Liver (tissue), 9 donors: ENCODE results near the gene ZNF133. TPM values are rescaled to one million over a fixed set of nuclear protein-coding genes. Genes with fewer than 3 reads are reported as not detected.
"Not testable (repeated sequence)": the region's sequence is repeated elsewhere in the genome, so short reads cannot be mapped to it uniquely, and the experiment has no call there.

Source experiments
- DNase-seq: peaks from one replicate; pipeline ENCODE4 v3.0.0-alpha.2; 2017; ENCODE audit warnings: low spot score
- H3K27ac ChIP-seq, 2 donors: one replicate each; pipeline ENCODE4 v1.7.0; 2013; ENCODE audit warnings: inconsistent platforms in 2 of 2, low read length in 2 of 2, control low read depth in 1 of 2, low read depth in 1 of 2, mild to moderate bottlenecking in 1 of 2
- H3K27me3 ChIP-seq, 4 donors: one replicate each; pipeline versions ENCODE4 v1.6.1 to v1.7.0; 2013; ENCODE audit warnings: low read length in 3 of 4, inconsistent platforms in 1 of 4, mild to moderate bottlenecking in 1 of 4, moderate library complexity in 1 of 4; ENCODE audit not compliant: control insufficient read depth in 4 of 4, insufficient read depth in 4 of 4
- H3K36me3 ChIP-seq, 4 donors: one replicate each; pipeline versions ENCODE4 v1.6.1 to v1.7.0; 2013; ENCODE audit warnings: low read length in 3 of 4, mild to moderate bottlenecking in 3 of 4, low read depth in 1 of 4, moderate library complexity in 1 of 4; ENCODE audit not compliant: control insufficient read depth in 4 of 4, insufficient read depth in 3 of 4
- H3K4me1 ChIP-seq, 4 donors: one replicate each; pipeline versions ENCODE4 v1.6.1 to v1.7.0; 2013; ENCODE audit warnings: low read length in 3 of 4, mild to moderate bottlenecking in 3 of 4, moderate library complexity in 1 of 4; ENCODE audit not compliant: control insufficient read depth in 4 of 4, insufficient read depth in 4 of 4
- H3K4me3 ChIP-seq, 3 donors: one replicate each; pipeline versions ENCODE4 v1.6.1 to v1.7.0; 2013; ENCODE audit warnings: low read length in 3 of 3, control low read depth in 1 of 3, low read depth in 1 of 3, mild to moderate bottlenecking in 1 of 3
- H3K9ac ChIP-seq, 2 donors: one replicate each; pipeline ENCODE4 v1.7.0; 2013; ENCODE audit warnings: low read length in 2 of 2, mild to moderate bottlenecking in 2 of 2, moderate library complexity in 2 of 2, control low read depth in 1 of 2, low read depth in 1 of 2
- H3K9me3 ChIP-seq, 4 donors: one replicate each; pipeline versions ENCODE4 v1.6.1 to v1.7.0; 2013; ENCODE audit warnings: low read length in 3 of 4; ENCODE audit not compliant: control insufficient read depth in 4 of 4
- EGR1 ChIP-seq, 2 donors: IDR thresholded peaks; 2 replicates each; pipeline ENCODE4 v1.6.1; 2016 to 2018; ENCODE audit warnings: antibody characterized with exemption in 2 of 2, low read depth in 2 of 2
- FOXA1 ChIP-seq: IDR thresholded peaks from 2 replicates; pipeline ENCODE4 v1.6.1; 2016; ENCODE audit warnings: antibody characterized with exemption
- GABPA ChIP-seq, 2 donors: IDR thresholded peaks in 1 of 2; conservative IDR thresholded peaks in 1 of 2; 2 replicates each; pipeline ENCODE4 v1.6.1; 2016; ENCODE audit warnings: antibody characterized with exemption in 2 of 2, mild to moderate bottlenecking in 1 of 2, moderate library complexity in 1 of 2
- HNF4A ChIP-seq, 2 donors: conservative IDR thresholded peaks; 2 replicates each; pipeline ENCODE4 v1.6.1; 2016; ENCODE audit warnings: antibody characterized with exemption in 2 of 2, mild to moderate bottlenecking in 2 of 2
- HNF4G ChIP-seq: IDR thresholded peaks from 2 replicates; pipeline ENCODE4 v1.6.1; 2016; ENCODE audit warnings: antibody characterized with exemption
- JUND ChIP-seq, 2 donors: IDR thresholded peaks; 2 replicates each; pipeline ENCODE4 v1.6.1; 2016; ENCODE audit warnings: antibody characterized with exemption in 2 of 2
- NR2F2 ChIP-seq: IDR thresholded peaks from 2 replicates; pipeline ENCODE4 v1.6.1; 2016; ENCODE audit warnings: antibody characterized with exemption
- RXRA ChIP-seq, 2 donors: IDR thresholded peaks; 2 replicates each; pipeline ENCODE4 v1.6.1; 2017 to 2018; ENCODE audit warnings: antibody characterized with exemption in 2 of 2, mild to moderate bottlenecking in 1 of 2
- TAF1 ChIP-seq: conservative IDR thresholded peaks from 2 replicates; pipeline ENCODE4 v1.6.1; 2016; ENCODE audit warnings: antibody characterized with exemption, mild to moderate bottlenecking
- WGBS: extraction: QIAGEN DNeasy Blood & Tissue Kit; methylation state at CpG from one replicate; pipeline ENCODE4 v1.1.7; 2013; 5-methylcytosine and 5-hydroxymethylcytosine counted together
- polyA plus RNA-seq, 2 donors: library from polyadenylated mRNA; stranded (reverse) in 1 of 2; unstranded in 1 of 2; fragments of 200-250 nt in 1 of 2; fragments of >200 nt in 1 of 2; fragmentation: Nextera tagmentation in 1 of 2; extraction: Ambion mirVana in 1 of 2; gene quantifications; one replicate each; pipeline versions ENCODE4 v1.2.1 to v1.2.3, GENCODE V29; 2013 to 2015
- total RNA-seq, 2 donors: library from RNA; depleted of rRNA; stranded (reverse); fragments of >200 nt; gene quantifications; one replicate each; pipeline ENCODE4 v1.2.3, GENCODE V29; 2014
- TF ChIP-seq, protein P1 (sequence below): fragments of 150-350 bp; IDR thresholded peaks from 2 replicates; pipeline ENCODE4 v1.5.1; 2017; ENCODE audit warnings: improper control_type of control experiment, low read depth, low read length; ENCODE audit not compliant: missing input control
- TF ChIP-seq, protein P2 (sequence below): IDR thresholded peaks from 2 replicates; pipeline ENCODE4 v1.6.1; 2016; ENCODE audit warnings: antibody characterized with exemption
- TF ChIP-seq, protein P3 (sequence below): IDR thresholded peaks from 2 replicates; pipeline ENCODE4 v1.6.1; 2016; ENCODE audit warnings: antibody characterized with exemption
- TF ChIP-seq, protein P4 (sequence below): IDR thresholded peaks from 2 replicates; pipeline ENCODE4 v1.6.1; 2016; ENCODE audit warnings: antibody characterized with exemption, mild to moderate bottlenecking
- donor health status: healthy.
- donor health status: healthy.
- donor health status: healthy.
- donor health status: healthy.
- donor health status: healthy.

ZNF133 gene
- total and polyA plus RNA-seq, 4 donors = 3.4 to 9.5 (median 6.0) TPM

DNA sequence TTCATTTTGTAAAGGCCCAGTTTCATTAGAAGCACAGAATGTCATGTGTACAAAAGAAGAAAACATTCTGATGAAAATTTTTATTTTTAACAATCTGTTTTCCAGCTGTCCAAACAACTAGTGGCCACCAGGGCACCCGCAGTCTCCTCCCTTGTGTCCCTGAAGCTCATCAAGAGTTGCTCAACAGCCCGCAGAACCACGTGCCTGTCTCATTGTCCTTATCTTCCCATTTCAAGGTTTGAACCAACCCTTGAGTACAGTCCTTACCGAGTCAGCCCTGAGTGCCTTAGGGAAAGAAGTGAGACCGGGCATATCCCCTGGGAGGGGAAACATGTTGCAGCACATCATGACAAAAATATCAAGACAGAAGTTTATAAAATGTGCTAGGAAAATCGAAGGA is 15.9 kb upstream of the ZNF133 start:
- TF ChIP-seq, protein P1, sequence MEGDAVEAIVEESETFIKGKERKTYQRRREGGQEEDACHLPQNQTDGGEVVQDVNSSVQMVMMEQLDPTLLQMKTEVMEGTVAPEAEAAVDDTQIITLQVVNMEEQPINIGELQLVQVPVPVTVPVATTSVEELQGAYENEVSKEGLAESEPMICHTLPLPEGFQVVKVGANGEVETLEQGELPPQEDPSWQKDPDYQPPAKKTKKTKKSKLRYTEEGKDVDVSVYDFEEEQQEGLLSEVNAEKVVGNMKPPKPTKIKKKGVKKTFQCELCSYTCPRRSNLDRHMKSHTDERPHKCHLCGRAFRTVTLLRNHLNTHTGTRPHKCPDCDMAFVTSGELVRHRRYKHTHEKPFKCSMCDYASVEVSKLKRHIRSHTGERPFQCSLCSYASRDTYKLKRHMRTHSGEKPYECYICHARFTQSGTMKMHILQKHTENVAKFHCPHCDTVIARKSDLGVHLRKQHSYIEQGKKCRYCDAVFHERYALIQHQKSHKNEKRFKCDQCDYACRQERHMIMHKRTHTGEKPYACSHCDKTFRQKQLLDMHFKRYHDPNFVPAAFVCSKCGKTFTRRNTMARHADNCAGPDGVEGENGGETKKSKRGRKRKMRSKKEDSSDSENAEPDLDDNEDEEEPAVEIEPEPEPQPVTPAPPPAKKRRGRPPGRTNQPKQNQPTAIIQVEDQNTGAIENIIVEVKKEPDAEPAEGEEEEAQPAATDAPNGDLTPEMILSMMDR = peak; percentile 18
- no peak for TF ChIP-seq GABPA (IDR thresholded peaks at IDR 0.05 in 1 of 2, conservative IDR thresholded peaks at IDR 0.05 in 1 of 2)
- no peaks in the 10 kb centered on the region for H3K36me3 ChIP-seq
- no peak for DNase-seq
- peaks cover 0 to 5% (median 0%) of the 10 kb centered on the region in 4 donors for H3K4me1 ChIP-seq
- 45% methylated on average over 6 of the region's 6 CpGs for WGBS
- H3K4me3 ChIP-seq = no peak overlapping the region
- no peak overlapping the region for H3K9ac ChIP-seq
- H3K27ac ChIP-seq = no peak overlapping the region
- H3K9me3 ChIP-seq = no peaks in the 10 kb centered on the region
- H3K27me3 ChIP-seq = peaks cover 0 to 4% (median 0%) of the 10 kb centered on the region in 4 donors

DNA sequence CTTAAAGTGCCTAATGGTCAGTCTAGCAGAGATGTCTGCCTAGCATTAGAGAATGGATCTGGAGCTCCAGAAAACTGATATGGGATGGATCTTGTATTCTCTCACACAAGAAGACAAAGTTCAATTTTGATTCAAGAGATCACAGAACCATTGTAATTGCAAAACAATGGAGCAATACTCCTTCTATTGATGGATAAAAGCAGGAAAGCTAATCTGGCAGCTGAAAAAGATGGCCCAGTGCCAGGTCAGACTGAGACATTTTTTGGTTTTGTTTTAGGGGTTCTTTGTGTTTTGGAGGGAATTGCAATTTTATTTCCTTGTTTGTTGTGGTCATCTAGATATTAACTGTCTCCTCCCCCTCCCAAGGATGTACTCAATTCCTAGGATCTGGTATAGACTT is 14.6 kb upstream of the ZNF133 start:
- Histone ChIP-seq H3K4me3 (no peak overlapping the region), H3K27me3 (peaks cover 0 to 4% (median 0%) of the 10 kb centered on the region in 4 donors)

DNA sequence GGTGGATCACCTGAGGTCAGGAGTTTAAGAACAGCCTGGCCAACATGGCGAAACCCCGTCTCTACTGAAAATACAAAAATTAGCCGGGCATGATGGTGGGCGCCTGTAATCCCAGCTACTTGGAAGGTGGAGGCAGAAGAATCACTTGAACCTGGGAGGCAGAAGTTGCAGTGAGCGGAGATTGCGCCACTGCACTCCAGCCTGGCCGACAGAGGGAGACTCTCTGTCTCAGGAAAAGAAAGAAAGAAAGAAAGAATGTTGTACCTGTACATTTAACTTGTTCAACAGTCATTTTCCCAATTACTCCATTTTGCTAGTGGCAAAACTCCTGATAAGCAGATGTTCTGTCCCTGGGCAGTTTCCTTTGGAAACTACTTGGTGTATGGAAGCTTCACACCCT is 12.4 kb upstream of the ZNF133 start:
- H3K9me3 ChIP-seq, H3K27ac ChIP-seq, H3K4me3 ChIP-seq, H3K4me1 ChIP-seq, H3K27me3 ChIP-seq, H3K36me3 ChIP-seq, H3K9ac ChIP-seq, DNase-seq: not testable (repeated sequence)
- WGBS = 87% methylated on average over 7 of the region's 7 CpGs

More for the DNA sequence above, 14.6 kb upstream of the ZNF133 start:
- Histone ChIP-seq H3K9ac (no peak overlapping the region), H3K4me1 (peaks cover 0 to 5% (median 0%) of the 10 kb centered on the region in 4 donors), H3K27ac (no peak overlapping the region), H3K36me3 (no peaks in the 10 kb centered on the region), H3K9me3 (no peaks in the 10 kb centered on the region)
- DNase-seq = no peak
- no peak for TF ChIP-seq TAF1
- TF ChIP-seq, protein P2, sequence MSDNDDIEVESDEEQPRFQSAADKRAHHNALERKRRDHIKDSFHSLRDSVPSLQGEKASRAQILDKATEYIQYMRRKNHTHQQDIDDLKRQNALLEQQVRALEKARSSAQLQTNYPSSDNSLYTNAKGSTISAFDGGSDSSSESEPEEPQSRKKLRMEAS = no peak
- TF ChIP-seq, protein P3, sequence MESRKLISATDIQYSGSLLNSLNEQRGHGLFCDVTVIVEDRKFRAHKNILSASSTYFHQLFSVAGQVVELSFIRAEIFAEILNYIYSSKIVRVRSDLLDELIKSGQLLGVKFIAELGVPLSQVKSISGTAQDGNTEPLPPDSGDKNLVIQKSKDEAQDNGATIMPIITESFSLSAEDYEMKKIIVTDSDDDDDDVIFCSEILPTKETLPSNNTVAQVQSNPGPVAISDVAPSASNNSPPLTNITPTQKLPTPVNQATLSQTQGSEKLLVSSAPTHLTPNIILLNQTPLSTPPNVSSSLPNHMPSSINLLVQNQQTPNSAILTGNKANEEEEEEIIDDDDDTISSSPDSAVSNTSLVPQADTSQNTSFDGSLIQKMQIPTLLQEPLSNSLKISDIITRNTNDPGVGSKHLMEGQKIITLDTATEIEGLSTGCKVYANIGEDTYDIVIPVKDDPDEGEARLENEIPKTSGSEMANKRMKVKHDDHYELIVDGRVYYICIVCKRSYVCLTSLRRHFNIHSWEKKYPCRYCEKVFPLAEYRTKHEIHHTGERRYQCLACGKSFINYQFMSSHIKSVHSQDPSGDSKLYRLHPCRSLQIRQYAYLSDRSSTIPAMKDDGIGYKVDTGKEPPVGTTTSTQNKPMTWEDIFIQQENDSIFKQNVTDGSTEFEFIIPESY = no peak
- TF ChIP-seq RXRA (IDR thresholded peaks at IDR 0.05) = no peak
- no peak for TF ChIP-seq EGR1 (IDR thresholded peaks at IDR 0.05; ENCODE audit: low read depth in 2 of 2)
- no peak for TF ChIP-seq FOXA1

DNA sequence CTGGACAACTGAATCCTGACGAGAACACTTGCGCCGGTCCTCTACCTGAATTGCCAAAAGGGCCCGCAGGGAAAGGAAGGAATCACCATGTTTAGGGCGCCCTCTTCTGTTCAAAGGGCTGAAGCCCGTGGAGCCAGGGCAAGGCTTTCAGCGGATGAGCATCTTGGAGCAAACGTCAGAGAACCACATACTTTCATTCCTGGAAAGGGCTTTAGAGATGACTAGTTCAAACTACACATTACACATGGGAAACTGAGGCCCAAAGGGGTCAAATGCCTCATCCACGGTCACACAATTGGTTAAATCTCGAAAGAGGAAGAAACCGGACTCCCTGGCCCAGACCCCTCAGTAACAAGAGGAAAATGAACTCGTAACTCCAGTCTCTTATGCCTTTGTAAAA is 11.5 kb upstream of the ZNF133 start:
- peak; percentile 70 for DNase-seq
- Histone ChIP-seq H3K4me3 (no peak overlapping the region), H3K9ac (no peak overlapping the region), H3K4me1 (no peaks in the 10 kb centered on the region), H3K27me3 (peaks cover 0 to 10% (median 3%) of the 10 kb centered on the region in 4 donors), H3K9me3 (no peaks in the 10 kb centered on the region), H3K27ac (no peak overlapping the region), H3K36me3 (no peaks in the 10 kb centered on the region)
- 18% methylated on average over 12 of the region's 12 CpGs for WGBS
- TF ChIP-seq, protein P1 = peak; percentile 54
- TF ChIP-seq NR2F2 (no peak), HNF4G (no peak), JUND (IDR thresholded peaks at IDR 0.05) (no peak), HNF4A (conservative IDR thresholded peaks at IDR 0.05) (peak in 1 of 2 donors; percentile 10), FOXA1 (no peak)
- TF ChIP-seq, protein P2 = no peak
- TF ChIP-seq, protein P4, sequence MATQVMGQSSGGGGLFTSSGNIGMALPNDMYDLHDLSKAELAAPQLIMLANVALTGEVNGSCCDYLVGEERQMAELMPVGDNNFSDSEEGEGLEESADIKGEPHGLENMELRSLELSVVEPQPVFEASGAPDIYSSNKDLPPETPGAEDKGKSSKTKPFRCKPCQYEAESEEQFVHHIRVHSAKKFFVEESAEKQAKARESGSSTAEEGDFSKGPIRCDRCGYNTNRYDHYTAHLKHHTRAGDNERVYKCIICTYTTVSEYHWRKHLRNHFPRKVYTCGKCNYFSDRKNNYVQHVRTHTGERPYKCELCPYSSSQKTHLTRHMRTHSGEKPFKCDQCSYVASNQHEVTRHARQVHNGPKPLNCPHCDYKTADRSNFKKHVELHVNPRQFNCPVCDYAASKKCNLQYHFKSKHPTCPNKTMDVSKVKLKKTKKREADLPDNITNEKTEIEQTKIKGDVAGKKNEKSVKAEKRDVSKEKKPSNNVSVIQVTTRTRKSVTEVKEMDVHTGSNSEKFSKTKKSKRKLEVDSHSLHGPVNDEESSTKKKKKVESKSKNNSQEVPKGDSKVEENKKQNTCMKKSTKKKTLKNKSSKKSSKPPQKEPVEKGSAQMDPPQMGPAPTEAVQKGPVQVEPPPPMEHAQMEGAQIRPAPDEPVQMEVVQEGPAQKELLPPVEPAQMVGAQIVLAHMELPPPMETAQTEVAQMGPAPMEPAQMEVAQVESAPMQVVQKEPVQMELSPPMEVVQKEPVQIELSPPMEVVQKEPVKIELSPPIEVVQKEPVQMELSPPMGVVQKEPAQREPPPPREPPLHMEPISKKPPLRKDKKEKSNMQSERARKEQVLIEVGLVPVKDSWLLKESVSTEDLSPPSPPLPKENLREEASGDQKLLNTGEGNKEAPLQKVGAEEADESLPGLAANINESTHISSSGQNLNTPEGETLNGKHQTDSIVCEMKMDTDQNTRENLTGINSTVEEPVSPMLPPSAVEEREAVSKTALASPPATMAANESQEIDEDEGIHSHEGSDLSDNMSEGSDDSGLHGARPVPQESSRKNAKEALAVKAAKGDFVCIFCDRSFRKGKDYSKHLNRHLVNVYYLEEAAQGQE = no peak
